ENCODE measurements around the gene CBFA2T2.

DNA sequence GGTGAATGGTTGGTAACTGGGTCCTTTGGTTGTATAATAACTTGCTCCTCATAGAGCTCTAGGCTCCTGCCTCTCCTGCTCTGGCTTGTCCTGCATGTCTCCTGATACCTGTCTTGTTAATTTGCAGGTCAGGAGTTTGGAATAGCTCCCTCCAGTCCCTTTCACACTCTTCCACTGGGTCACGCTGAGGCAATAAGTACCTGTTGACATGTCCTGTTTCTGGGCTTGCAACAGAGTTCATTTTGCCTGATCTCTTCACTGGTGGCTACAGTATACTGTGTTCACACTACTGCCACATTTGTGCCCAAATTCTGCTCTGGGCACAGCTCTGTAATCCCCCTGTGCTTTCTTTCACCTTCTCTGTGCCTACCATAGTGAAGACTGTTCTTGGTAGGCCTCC lies 146.9 kb downstream of the CBFA2T2 start:
- TF ChIP-seq POLR2A (IDR thresholded peaks at IDR 0.05) = no peak
- no peak for TF ChIP-seq CTCF (IDR thresholded peaks at IDR 0.05)
